ENCODE results near the gene SPOCD1.

Gene SPOCD1

DNA sequence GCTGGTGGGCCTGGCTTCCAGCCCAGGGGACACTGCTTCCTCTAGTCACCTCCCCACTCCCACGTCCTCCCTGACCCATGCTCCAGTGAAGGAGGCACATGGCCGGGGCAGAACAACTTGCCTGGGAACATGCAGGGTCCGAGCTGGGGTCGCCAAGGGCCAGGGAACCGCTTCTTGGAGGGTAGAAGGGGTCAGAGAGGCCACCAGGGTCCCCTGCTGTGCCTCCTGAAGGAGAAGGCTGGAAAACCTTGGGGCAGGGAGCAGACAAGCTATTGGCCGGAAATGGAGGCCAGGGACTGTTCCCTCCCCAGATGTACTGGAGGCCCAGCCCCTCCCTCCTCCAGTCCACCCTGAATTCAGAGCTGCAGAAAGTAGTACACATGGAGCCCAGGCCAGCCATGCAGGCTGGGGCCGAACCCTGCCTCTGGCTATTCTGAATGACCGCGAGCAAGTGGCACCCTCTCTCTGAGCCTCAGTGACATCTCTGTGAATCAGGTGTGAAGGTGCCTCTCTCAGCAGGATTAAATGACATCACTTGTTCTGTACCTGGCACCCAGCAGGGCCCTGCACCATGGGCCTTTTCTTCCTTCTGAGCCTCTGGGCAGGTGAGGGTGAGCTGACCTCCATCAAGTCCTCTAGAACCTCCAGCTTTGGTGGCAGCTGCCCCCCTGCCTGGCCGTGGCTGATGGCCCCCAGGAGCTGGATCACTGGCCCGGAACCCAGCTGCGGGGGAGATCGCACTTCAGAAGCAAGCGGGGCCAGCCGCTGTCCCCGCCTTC, 15.7 kb downstream of the SPOCD1 start:
- DNase-seq: no peak

- no peak for DNase-seq
These were observed 16.5 kb downstream of the SPOCD1 start for GRCh38 chr1:31799196-31799894.

DNA sequence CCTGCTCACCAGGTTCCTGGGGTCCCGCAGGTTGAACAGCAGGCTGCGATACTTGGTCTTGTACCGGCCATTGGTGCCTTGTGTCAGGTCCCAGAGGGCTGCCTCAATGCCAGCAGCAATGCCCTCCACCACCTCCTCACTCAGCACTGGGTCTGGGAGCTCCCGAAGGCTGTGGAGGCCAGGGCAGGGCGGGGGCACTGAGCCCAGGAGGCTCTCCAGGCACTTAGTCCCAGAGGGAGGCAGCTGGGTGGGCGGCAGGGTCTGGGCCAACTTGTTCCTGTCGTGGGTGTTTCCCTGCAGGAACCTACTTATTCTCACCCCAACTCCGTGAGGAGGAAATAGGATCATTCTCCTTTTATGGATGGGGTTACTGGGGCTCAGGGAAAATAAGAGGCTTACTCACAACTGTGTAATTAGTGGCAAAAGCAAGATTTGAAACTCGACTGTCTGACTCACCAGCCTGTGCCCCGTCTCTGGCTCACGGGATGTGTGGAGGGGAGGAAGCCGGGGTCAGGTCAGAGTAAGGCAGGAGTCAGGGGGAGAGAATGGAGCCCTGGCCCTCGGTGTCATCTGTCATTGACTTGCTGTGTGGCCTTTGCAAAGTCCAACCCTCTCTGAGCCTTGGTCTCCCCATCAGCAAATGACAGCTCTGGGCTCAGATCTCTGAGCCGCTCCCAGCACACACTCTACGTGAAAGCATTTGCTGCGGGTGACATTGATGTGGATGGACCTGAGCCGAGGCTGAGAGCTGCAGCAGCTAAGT, 17.2 kb downstream of the SPOCD1 start:
- DNase-seq: no peak

- DNase-seq: no peak
These were observed 17.8 kb downstream of the SPOCD1 start for GRCh38 chr1:31798086-31798432.

DNA sequence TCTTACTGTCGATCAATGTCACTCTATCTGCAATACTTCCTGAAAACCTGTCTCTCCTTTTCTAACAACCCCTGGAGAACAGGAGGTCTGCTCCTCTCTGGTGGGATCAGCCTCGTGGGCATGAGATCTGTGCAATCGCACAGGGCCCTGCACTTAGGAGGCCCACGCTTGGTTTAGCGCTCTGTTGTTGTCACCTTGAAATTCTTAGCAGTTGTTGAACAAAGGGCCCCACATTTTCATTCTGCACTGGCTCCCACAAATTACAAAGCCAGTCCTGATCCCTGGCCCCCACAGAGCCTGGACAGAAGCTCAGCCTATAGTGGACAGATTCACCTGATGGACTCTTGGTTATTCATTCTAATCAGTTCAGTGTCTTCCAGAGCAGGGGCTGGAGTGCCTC, 18.6 kb downstream of the SPOCD1 start:
- DNase-seq: no peak

DNA sequence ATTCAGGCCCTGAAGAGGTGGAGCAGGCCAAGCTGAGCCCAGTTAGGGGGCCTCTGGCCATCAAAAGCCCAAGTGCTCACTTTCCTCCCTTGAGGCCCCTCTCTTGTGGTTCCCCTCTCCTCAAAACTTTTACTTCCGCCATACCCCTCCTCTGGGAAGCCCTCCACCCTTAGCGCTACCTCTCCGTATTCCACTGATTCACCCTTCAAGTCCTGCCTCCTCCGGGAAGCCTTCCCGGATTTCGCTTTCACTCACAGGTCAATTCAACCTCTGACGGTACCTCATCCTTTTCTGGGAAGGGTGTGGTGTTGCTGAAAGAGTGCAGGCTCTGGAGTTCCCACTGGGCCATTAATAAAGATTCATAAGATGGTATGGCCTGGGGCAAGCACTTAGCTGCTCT, 19.1 kb downstream of the SPOCD1 start:
- no peak for DNase-seq

DNA sequence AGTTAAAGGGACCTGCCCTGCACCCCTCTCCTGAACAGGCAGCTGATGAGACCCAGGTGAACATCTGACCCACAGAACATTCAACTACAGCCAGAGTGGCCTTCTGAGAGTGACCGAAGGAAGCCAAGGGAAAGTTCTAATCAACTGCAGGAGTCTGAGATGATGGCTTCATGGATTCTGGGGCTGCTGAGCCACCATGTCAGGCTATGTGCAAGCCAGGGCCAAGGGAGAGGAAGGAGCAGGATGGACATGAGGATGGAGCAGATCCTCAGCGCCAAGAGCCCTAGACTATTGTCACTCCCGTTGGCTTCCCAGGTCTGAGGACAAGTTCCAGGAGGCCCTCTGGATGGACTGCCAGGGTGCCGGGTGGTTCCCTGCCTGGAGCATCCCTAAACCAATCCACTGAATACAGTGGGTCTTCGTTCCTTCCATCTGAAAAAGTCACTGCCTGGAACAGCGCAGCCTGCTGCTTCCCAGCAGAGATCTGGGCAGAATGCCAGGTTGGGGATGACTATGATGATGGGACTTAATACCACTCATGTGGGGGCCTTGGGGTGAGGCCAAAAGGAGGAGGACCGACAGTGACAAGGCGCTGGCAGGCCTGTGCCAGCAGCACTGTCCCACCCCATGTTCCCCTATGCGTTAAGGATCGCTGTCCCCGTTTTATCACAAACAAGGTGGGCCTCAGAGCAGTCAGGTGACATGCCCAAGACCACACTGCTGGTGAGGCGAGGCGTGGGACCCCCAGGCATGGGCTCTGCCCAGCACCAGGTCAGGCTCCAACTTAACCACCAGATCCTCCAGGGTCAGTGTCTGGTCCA, 19.8 kb downstream of the SPOCD1 start:
- DNase-seq: peak; percentile 87

DNA sequence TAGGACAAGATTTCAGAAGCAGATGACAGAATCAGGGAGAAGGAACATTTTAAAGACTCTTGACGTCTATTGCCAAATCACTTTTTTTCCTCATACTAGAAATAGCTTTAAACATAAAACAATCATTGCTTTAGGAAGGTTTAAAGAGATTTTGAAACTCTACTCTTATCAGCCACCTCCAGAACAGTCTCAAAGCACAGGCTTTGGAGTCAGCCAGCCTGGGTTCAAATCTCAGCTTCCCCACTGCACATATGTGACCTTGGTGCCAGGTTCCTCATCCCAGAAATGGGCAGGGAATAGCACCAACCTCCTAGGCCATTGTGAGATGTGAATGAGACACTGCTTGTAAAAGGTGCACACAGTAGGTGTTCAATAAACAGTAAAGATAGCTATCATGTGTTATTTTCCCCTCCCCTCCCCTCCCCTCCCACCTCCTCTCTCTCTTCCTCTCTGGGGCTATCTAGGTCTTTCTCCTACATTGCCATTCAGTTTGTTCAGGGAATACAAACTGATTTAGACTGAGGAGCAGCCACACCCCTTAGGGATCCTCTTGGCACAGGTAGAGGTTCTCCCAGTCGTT, 20.6 kb downstream of the SPOCD1 start:
- no peak for DNase-seq

GRCh38 chr1:31793586-31794285, 22.1 kb downstream of the SPOCD1 start:
- no peak for DNase-seq

- no peak for DNase-seq
These were observed 22.7 kb downstream of the SPOCD1 start for GRCh38 chr1:31793086-31793485.

DNA sequence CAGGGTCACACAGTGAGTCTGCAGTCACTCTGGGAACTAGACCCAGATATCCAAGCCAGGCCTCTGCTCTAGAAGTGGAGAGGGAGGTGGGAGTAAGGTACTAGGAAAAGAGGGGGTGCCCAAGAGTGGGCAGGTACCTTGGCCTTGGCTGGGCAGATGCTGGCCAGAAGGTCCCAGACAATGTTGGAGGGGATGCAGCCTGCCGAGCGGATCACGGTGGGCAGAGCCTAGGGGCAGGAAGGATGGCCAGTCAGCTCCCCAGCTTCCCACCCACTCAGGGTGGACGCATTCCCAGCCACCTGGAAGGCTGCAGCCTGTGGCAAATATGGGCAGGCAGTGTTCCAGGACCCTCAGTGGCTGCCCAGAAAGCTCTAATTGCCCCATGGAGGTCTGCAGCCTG, 23.3 kb downstream of the SPOCD1 start:
- no peak for DNase-seq

DNA sequence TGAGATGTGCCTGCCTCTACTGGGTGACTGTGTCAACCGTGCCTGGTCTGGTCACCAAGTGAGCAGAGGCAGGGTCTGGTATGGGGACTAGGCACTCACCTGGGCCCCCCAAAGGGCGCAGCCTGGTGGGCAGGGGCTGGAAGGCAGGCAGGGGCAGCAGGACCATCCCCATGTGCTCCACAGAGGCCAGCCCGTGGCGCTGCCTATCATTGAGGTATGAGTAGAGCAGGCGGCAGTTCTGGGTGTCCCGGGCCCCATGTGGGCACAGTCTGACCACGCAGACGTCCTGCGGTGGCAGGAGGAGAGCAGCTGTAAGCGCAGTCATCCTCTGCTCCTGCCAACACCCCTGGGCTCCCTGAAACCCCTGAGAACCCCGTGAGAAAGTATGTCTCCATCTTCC, 23.7 kb downstream of the SPOCD1 start:
- no peak for DNase-seq

- DNase-seq: no peak
These were observed 24.5 kb downstream of the SPOCD1 start for GRCh38 chr1:31791131-31791858.

DNA sequence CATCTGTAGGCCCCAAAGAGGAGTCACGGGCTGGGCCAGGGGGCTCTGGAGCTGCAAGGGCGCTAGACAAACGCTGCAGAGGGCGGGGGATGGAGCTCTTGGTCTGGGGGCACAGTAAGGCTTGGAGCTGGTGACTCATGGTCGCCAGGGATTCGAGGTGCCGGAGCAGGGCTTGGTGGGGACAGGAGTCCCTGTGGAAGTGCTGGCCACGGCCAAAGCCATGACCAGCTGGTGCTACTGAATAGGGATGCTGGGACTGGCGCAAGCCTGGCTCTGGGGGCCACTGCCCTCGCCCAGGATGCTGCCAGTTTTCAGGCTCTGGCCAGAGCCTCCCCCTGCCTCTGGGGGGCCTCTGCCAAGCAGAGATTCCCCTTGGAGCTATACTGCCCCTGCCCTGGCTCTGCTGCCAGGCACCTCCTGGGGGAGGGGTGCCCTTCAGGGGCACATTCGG, 25.2 kb downstream of the SPOCD1 start:
- no peak for DNase-seq

DNA sequence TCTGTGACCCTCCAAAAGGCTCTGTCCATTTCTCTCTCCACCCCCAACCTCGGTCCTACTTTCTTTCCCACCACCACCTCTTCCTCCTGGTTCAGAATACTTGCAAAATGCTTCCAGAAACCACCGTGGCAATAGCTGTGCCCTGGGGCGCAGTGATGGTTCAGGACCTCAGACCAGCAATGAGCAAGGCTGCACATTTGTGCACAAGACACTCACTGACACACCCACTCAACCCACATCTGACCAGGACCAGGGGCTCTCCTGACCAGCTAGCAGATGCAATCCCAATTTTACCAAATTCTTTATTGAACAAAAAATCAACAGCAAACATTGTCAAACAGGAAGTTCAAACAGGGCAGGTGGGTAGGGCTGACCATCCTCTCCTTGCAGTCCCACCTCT, 25.7 kb downstream of the SPOCD1 start:
- DNase-seq: no peak

DNA sequence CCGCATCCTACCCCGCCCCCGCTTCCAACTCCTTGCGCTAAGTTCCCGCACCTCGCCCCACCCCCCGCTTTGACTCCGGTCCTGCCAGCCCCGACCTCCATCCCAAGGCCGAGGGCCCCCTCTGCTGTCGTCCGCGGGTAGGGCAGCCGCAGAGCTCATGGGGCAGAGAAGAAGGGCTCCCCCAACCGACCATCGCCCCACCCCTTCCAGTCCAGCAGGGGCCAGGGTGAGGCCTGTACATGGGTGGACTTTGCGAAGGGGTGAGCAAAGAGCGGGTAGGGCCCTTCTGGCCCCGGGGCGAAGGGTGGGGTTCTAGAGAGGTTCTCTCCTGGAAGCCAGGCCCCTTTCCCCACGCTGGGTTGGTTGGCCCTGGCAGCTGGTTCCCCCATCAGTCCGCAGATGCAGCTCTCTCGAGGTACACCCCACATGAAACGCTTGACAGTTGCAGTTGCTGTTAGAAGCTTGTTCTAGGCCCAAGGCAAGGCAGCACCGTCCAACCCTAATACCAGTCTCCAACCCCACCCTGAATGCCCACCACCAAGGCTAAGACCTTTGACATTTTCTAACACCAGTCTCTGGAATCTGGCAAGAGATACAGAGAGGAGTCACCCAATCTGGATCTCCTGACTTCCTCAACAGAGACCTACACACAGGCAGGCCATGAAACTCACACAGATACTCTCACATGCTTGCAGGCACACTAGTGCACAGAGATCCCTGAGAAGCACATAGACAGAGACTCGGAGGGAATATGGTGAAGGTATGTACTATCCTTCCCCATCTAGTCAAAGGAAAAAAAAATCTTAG, 26.4 kb downstream of the SPOCD1 start:
- peak; percentile 89 for DNase-seq

DNA sequence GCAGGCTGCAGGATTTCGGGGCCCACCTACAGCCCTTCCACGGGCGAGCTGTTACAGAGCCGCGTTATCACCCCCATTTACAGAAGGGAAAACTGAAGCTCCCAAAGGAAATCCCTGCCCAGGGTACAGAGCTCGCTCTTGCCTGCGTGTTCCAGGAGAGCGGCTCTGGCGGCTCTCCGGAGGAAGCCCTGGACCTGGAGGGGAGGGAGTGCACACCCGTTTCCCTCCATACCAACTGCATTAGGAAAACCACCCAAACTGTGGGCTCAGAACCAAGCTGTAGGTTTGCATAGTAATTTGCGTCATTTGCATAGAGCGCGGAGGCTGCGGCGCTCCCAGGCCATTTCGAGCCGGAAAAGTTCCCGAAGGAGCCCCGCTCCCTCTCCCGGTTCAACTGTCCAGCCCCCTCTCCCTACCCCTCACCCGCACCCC, 27.0 kb downstream of the SPOCD1 start:
- DNase-seq: peak; percentile 48

DNA sequence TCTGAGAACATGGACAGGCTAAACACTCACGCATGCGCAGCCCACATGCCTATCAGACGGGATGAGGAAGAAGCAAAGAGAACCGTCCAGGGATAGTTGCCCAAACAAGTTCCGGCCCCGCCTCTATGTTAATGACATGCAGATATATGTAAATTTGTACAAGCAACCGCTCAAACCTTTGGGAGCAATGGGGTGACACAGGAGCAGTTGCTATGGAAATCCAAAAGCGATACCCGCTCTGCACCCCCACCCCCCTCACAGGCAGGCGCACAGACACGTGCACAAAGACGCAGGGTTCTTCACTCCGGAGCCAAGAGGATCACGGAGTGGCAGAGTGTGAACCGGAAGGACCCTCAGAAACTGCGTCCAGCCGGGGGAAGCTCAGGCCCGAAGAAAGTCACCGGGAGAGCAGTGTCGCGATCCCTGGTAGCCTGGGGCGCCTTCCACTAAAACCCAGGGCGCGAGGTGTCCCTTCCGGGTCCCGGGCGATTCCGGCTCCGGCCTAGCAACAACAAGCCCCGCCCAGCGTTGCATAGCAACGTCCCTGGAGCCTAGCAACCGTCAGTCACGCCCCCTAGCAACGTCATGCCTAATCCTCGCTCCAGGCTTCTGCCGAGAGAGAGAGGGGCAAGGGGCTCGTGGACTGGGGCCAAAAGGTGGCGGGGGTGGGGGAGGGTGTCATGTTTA, 27.5 kb downstream of the SPOCD1 start:
- DNase-seq: peak; percentile 81

DNA sequence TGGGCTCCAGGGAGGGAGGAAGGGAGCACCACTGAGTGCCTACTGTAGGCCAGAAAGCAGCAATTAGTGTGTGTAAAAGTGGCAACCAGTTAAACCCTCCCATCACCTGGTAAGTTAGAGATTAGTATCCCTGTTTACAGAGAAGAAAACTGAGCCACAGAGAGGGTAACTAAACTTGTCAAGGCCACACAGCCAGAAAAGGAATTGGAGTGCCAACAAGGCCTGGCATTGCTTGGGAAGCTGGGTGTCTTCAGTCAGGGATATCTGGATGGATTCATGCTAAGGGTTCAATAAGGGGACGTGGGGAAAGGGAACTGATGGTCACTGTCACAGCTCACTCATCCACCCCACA, 28.1 kb downstream of the SPOCD1 start:
- no peak for DNase-seq

DNA sequence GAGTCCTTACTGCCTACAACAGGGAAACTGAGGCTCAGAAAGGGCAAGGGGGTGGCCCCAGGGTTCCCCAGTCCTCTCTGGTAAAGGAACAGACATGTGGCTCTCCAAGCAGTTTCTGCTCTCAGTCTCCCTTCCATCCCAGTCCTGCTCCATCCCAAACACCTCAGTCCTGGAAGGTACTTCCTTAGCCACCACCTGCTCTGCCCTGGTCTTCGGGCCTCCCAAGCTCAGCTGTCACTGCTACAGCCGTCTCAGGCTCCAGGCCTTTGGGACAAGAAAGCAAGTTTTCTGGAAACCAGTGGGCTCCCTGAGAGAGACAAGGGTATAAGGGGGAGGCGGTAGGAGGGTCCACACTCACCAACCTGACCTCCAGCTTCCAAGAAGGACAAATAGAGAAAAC, 28.6 kb downstream of the SPOCD1 start:
- DNase-seq: no peak
